ENCODE measurements around the gene FOXJ1. TPM values are rescaled to one million over a fixed set of nuclear protein-coding genes. Genes with fewer than 3 reads are reported as not detected.

The FOXJ1 gene
- total and polyA plus RNA-seq, 2 of the 8 experiments (the other 6 are each of a cell fraction or from before 2014, with no cell fraction given), result 4.7 to 5.4 TPM

- H3K79me2 ChIP-seq (ENCODE audit: control insufficient read depth in 1 of 2, insufficient read depth in 2 of 2, low read length in 2 of 2), result no peaks in the 10 kb centered on the region
- H3K14ac ChIP-seq (ENCODE audit: insufficient read length), result no peak overlapping the region
- no peaks in the 10 kb centered on the region for H3K9me3 ChIP-seq (ENCODE audit: insufficient read depth in 2 of 2, low read depth in 1 of 2, low read length in 1 of 2)
- H2BK20ac ChIP-seq (ENCODE audit: low read length), result no peak overlapping the region
- FAIRE-seq (no peak), DNase-seq (ENCODE audit: low read depth in 1 of 2, low spot score in 2 of 2) (no peak)
- peak overlapping the region; percentile 37; the same call in 1 of the 2 replicates for H2BK5ac ChIP-seq (ENCODE audit: low read depth, low read length)
- no peak overlapping the region for H4K8ac ChIP-seq (ENCODE audit: extremely low read depth, insufficient read depth, low read length)
- H3K18ac ChIP-seq (ENCODE audit: extremely low read depth, low read length), result no peak overlapping the region
- H2AK5ac ChIP-seq (ENCODE audit: low read depth, low read length), result no peak overlapping the region
- no peak overlapping the region for H2BK120ac ChIP-seq (replicated peaks; ENCODE audit: low read depth, low read length)
- no peak overlapping the region for H2BK15ac ChIP-seq (ENCODE audit: low read length)
- H2AFZ ChIP-seq (ENCODE audit: low read length), result no peak overlapping the region
- H3K23me2 ChIP-seq (ENCODE audit: low read depth, low read length), result no peaks in the 10 kb centered on the region
- 88% methylated on average over 30 of the region's 34 CpGs; no CpG with 5 or more reads in 1 of the 2 experiments for WGBS, 2 experiments (ENCODE audit: extremely low coverage in 1 of 2, insufficient coverage in 1 of 2, insufficient read length in 1 of 2, insufficient replicate concordance in 2 of 2, low coverage in 1 of 2, low lambda C conversion rate in 2 of 2, missing lambda C conversion rate in 1 of 2)
- H4K5ac ChIP-seq (ENCODE audit: insufficient read length, low read depth, low read length), result no peak overlapping the region
- CTCF ChIA-PET (ENCODE audit: partially characterized antibody), result interaction anchor here (0.8 to 23.7 kb wide), 15 partner anchors 8 to 221 kb away, joined by 3 to 425 read pairs (median 6); partner anchors contain the start of gene FOXJ1
- H3K23ac ChIP-seq (ENCODE audit: insufficient read length), result no peak overlapping the region
- no peak overlapping the region for H3K4me3 ChIP-seq (ENCODE audit: extremely low read depth in 1 of 4, insufficient read depth in 2 of 4, low read depth in 3 of 4, low read length in 4 of 4)
- no peak overlapping the region for H3K4me2 ChIP-seq (ENCODE audit: insufficient read depth in 1 of 2, low read depth in 2 of 2, low read length in 2 of 2)
- no peak overlapping the region for H3K9ac ChIP-seq (replicated peaks in 1 of 4; ENCODE audit: extremely low read depth in 1 of 4, low read depth in 3 of 4, low read length in 3 of 4)
- peaks cover 0 to 3% (median 0%) of the 10 kb centered on the region in 4 experiments; a peak in 3 of 7 replicates for H3K4me1 ChIP-seq (replicated peaks in 1 of 4; ENCODE audit: control insufficient read depth in 3 of 4, insufficient read depth in 4 of 4, low read length in 3 of 4)
- H3K4ac ChIP-seq (replicated peaks; ENCODE audit: insufficient read length, low read depth, low read length), result no peak overlapping the region
- H3K36me3 ChIP-seq (ENCODE audit: control insufficient read depth in 2 of 4, insufficient read depth in 4 of 4, low read length in 3 of 4), result no peaks in the 10 kb centered on the region; a peak in 1 of 8 replicates
- H3K56ac ChIP-seq (replicated peaks; ENCODE audit: insufficient read length, low read depth, low read length), result no peak overlapping the region
- H4K20me1 ChIP-seq (replicated peaks in 1 of 2; ENCODE audit: control insufficient read depth in 1 of 2, insufficient read depth in 2 of 2, low read length in 2 of 2), result no peaks in the 10 kb centered on the region
- H3K27me3 ChIP-seq (replicated peaks in 1 of 4; ENCODE audit: control insufficient read depth in 3 of 4, extremely low read depth in 1 of 4, insufficient read depth in 3 of 4, low read length in 3 of 4), result no peaks in the 10 kb centered on the region
- H4K91ac ChIP-seq (replicated peaks; ENCODE audit: insufficient read length, low read length), result no peak overlapping the region
- POLR2A ChIA-PET (ENCODE audit: partially characterized antibody), result interaction anchor here (1.3 to 1.8 kb wide), 2 partner anchors 87 to 92 kb away, joined by 3 to 4 read pairs; no protein-coding TSS in a partner anchor
- H3K27ac ChIP-seq (ENCODE audit: low read depth, low read length), result no peak overlapping the region
- H3K79me1 ChIP-seq (ENCODE audit: low read depth, low read length), result no peaks in the 10 kb centered on the region
- H2BK12ac ChIP-seq (ENCODE audit: low read depth, low read length), result no peak overlapping the region; the same call in 1 of the 2 replicates
- TF ChIP-seq USF2 (IDR thresholded peaks at IDR 0.05; ENCODE audit: low read length) (no peak), POLR2AphosphoS5 (IDR thresholded peaks at IDR 0.05; ENCODE audit: low read depth, low read length) (no peak), CTBP2 (IDR thresholded peaks at IDR 0.05; ENCODE audit: borderline replicate concordance, insufficient read depth, insufficient read length, low read length) (no peak), SAP30 (IDR thresholded peaks at IDR 0.05; ENCODE audit: insufficient read depth, insufficient replicate concordance, low read length) (no peak)
These were observed 35.9 kb upstream of the FOXJ1 start for GRCh38 chr17:76176701-76177574.

Data from H1 (cell line).